NCI-H2196 treated with DMSO at 0.1 percent for 48 hours (cell line): Measurements from ENCODE around the gene RNASE12.

Source experiments
- DNase-seq: peaks from one replicate; lab custom pipeline; 2025; ENCODE audit not compliant: unreplicated experiment; lab: John Stamatoyannopoulos, UW

The RNASE12 gene

DNA sequence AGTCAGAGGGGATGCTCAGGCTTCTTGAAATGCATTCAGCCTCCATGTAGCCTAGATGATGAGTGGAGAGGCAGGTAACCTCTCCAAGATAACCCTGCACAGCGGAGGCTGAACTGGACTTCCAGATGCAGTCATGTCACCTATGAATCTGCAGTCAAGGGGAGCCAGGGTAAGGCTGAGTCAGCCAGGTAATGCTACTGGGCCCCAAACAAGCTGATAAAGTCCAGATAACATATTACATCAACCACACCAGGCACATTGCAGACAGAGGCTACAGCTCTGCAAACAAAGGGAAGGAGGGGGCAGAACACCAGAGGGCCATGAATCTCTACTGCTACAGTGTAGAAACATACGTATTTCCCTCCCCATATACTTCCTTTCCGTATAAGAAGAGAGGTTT, 44.3 kb downstream of the RNASE12 start:
- no peak for DNase-seq
